Choroid plexus epithelial cell (primary cell): Measurements from ENCODE around the gene CRADD.

Source experiments
- DNase-seq: peaks from one replicate; pipeline ENCODE4 v3.0.0-alpha.2; 2010; ENCODE audit warnings: low read depth
- H3K4me3 ChIP-seq: 2 replicates; pipeline ENCODE4 v1.5.1; 2011; ENCODE audit warnings: low read depth, mild to moderate bottlenecking, control low read depth, low read length, moderate library complexity
- TF ChIP-seq, protein P1 (sequence below): conservative IDR thresholded peaks from 2 replicates; pipeline ENCODE4 v1.5.1; 2011; ENCODE audit warnings: low read depth, mild to moderate bottlenecking, control low read depth, inconsistent platforms, low read length, moderate library complexity

Gene CRADD

GRCh38 chr12:93670104-93670503 is 7.1 kb upstream of the CRADD start:
- no peak overlapping the region for H3K4me3 ChIP-seq
- DNase-seq, result no peak
- TF ChIP-seq, protein P1, sequence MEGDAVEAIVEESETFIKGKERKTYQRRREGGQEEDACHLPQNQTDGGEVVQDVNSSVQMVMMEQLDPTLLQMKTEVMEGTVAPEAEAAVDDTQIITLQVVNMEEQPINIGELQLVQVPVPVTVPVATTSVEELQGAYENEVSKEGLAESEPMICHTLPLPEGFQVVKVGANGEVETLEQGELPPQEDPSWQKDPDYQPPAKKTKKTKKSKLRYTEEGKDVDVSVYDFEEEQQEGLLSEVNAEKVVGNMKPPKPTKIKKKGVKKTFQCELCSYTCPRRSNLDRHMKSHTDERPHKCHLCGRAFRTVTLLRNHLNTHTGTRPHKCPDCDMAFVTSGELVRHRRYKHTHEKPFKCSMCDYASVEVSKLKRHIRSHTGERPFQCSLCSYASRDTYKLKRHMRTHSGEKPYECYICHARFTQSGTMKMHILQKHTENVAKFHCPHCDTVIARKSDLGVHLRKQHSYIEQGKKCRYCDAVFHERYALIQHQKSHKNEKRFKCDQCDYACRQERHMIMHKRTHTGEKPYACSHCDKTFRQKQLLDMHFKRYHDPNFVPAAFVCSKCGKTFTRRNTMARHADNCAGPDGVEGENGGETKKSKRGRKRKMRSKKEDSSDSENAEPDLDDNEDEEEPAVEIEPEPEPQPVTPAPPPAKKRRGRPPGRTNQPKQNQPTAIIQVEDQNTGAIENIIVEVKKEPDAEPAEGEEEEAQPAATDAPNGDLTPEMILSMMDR, result no peak

DNA sequence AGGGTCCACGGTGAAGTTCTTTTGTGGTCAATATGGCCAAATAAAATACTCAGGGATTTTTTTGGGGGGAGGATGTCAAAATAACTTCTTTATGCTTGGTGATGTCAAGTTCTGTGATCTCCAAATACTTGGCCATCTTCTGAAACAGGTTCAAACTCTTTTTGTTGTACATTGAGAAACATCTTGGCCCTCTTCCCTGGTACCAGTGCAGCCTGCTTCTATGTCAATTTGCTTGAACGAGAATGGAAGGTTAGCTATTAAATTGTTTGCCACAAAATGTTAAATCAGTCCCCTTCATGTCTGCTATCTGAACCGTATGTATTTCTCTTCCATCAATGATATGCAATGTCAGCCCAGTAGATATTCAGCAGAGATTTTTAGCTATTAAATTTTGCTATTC is 6.1 kb upstream of the CRADD start:
- no peak overlapping the region for H3K4me3 ChIP-seq
- no peak for DNase-seq
- TF ChIP-seq, protein P1, result no peak

GRCh38 chr12:93673084-93673483 is 4.1 kb upstream of the CRADD start:
- TF ChIP-seq, protein P1, result no peak
- H3K4me3 ChIP-seq, result no peak overlapping the region
- DNase-seq, result no peak

DNA sequence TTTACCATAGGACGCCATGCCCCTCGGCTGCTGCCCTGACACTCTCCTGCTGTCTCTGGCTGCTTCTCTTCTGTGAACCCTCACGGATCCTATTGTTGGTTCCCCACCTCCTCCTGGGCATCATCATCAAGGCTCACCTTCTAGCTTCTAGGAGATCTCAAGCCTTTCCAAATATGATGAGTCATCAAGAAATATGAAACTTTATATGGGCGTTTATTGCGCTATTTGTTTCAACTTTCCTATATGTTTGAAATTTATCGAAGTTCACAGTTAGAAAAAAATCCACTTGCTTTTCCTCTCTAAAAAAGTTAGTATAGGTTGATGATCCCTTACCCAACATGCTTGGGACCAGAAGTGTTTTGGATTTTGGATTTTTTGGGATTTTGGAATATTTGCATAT is 2.8 kb upstream of the CRADD start:
- TF ChIP-seq, protein P1, result no peak
- DNase-seq, result no peak
- no peak overlapping the region for H3K4me3 ChIP-seq

GRCh38 chr12:93676408-93677194 is 574 bp upstream of the CRADD start:
- no peak for DNase-seq
- TF ChIP-seq, protein P1, result no peak
- H3K4me3 ChIP-seq, result peak overlapping the region; percentile 77

GRCh38 chr12:93678779-93679178 is 1.6 kb downstream of the CRADD start:
- no peak for DNase-seq
- TF ChIP-seq, protein P1, result no peak
- no peak overlapping the region for H3K4me3 ChIP-seq
